ENCODE results near the gene BRSK2. TPM values are rescaled to one million over a fixed set of nuclear protein-coding genes. Genes with fewer than 3 reads are reported as not detected.
A peak's percentile ranks its signal among the peaks of the same experiment; 100 is the strongest.

BRSK2 gene
- total and polyA plus RNA-seq, 9 of the 15 experiments (the other 6 are each of a cell fraction or from before 2014, with no cell fraction given): 0.06 to 0.52 (median 0.18) TPM; not detected in 5

DNA sequence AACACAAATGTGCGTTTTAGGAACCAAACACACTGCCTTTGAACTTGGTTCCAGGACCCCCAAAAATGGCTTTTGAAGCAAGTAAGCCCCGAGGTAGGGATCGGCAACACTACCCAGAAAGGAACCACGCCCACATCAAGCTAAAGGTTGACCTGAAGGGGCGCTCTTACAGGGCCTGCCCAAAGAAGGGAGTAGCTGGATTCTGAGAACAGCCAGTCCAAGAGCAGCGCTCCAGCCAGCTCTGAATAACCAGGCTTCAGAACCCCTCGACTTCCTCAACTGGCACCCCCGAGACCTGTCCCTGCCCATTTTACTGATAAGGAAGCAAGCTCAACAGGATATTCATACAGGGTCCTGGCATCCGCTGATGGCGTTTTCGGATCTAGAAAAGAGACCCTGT lies 115.7 kb downstream of the BRSK2 start (continued):
- TF ChIP-seq, protein P1, sequence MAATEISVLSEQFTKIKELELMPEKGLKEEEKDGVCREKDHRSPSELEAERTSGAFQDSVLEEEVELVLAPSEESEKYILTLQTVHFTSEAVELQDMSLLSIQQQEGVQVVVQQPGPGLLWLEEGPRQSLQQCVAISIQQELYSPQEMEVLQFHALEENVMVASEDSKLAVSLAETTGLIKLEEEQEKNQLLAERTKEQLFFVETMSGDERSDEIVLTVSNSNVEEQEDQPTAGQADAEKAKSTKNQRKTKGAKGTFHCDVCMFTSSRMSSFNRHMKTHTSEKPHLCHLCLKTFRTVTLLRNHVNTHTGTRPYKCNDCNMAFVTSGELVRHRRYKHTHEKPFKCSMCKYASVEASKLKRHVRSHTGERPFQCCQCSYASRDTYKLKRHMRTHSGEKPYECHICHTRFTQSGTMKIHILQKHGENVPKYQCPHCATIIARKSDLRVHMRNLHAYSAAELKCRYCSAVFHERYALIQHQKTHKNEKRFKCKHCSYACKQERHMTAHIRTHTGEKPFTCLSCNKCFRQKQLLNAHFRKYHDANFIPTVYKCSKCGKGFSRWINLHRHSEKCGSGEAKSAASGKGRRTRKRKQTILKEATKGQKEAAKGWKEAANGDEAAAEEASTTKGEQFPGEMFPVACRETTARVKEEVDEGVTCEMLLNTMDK (IDR thresholded peaks at IDR 0.05; ENCODE audit: borderline replicate concordance, insufficient read depth, low read depth, low read length, poor library complexity, severe bottlenecking): peak; percentile 25
- TF ChIP-seq SIN3B (IDR thresholded peaks at IDR 0.05; ENCODE audit: low read depth): no peak
- no peak for TF ChIP-seq ZBTB9 (CRISPR knock-in tag; IDR thresholded peaks at IDR 0.05)

DNA sequence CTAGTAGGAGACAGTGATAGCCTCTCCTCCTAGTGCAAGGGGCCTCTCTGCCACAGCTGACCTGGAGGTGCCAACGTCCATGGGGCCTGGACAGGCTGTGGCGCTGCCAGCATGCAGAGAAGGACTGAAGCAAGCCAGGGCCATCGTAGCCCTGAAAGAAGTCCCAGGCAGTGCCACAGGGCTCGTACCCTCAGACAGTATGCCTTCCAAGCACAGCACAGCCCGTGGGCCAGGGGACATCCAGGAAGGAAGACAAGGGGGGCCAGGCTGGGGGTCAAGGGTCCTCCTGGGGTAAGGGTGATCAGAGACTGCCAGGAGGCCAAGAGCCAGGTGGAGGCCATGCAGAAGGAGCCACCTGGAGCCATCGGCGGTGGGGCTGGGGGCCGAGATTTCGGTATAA lies 117.2 kb downstream of the BRSK2 start:
- Histone ChIP-seq H3K4me3 (no peak overlapping the region), H3K4me1 (replicated peaks in 1 of 2; ENCODE audit: control insufficient read depth in 2 of 2, insufficient read depth in 2 of 2, low read length in 2 of 2) (peaks cover 0 to 27% of the 10 kb centered on the region in 2 experiments; a peak in 2 of 5 replicates), H3K9ac (ENCODE audit: insufficient read depth in 1 of 2, low read depth in 2 of 2, low read length in 2 of 2) (peak overlapping the region in 1 of 2 experiments; percentile 20; a peak in 1 of 4 replicates), H3K4me2 (ENCODE audit: insufficient read depth, low read length) (no peak overlapping the region), H3K79me2 (ENCODE audit: control insufficient read depth, insufficient read depth, low read length) (no peaks in the 10 kb centered on the region; the same call in 1 of the 3 replicates), H2AFZ (ENCODE audit: low read depth, low read length) (no peak overlapping the region), H3K27ac (ENCODE audit: extremely low read depth, low read depth, low read length) (no peak overlapping the region), H3K9me1 (ENCODE audit: control insufficient read depth, insufficient read depth, low read length) (peaks cover under 1% of the 10 kb centered on the region), H4K20me1 (replicated peaks; ENCODE audit: control insufficient read depth, insufficient read depth, low read length) (peaks cover 43% of the 10 kb centered on the region), H3K9me3 (replicated peaks; ENCODE audit: control insufficient read depth, insufficient read depth, low read depth, low read length) (no peaks in the 10 kb centered on the region), H3K36me3 (ENCODE audit: control insufficient read depth, insufficient read depth, low read length) (no peaks in the 10 kb centered on the region), H3K27me3 (ENCODE audit: control insufficient read depth in 2 of 2, insufficient read depth in 2 of 2, low read length in 2 of 2) (no peaks in the 10 kb centered on the region)
- intact Hi-C loops (cut with micrococcal nuclease) (no loop called here), in situ Hi-C loops (cut with MboI) (no loop called here)
- ChIA-PET CTCF (ENCODE audit: low intra/inter-chr PET ratio) (no interaction called here), POLR2A (no interaction called here)
- no peak for FAIRE-seq
- no peak for DNase-seq (ENCODE audit: extremely low read depth in 1 of 4, low spot score in 3 of 4)
- no TSS peak for BruUV-seq (replicated peaks)
- ATAC-seq: no peak
- 62% methylated on average over 8 of the region's 9 CpGs for WGBS (ENCODE audit: insufficient coverage, low coverage, missing lambda C conversion rate)
- TF ChIP-seq SETDB1 (IDR thresholded peaks at IDR 0.05; ENCODE audit: low read length) (no peak), ILK (tag; IDR thresholded peaks at IDR 0.05; ENCODE audit: borderline replicate concordance, low read depth) (no peak), ZNF431 (CRISPR knock-in tag; IDR thresholded peaks at IDR 0.05) (no peak), MNT (conservative IDR thresholded peaks at IDR 0.05) (no peak), ZNF253 (CRISPR knock-in tag; conservative IDR thresholded peaks at IDR 0.05) (no peak), ETS2 (tag; IDR thresholded peaks at IDR 0.05; ENCODE audit: borderline replicate concordance, poor library complexity, severe bottlenecking) (no peak), BHLHE40 (IDR thresholded peaks at IDR 0.05; ENCODE audit: low read length) (no peak), NR3C1 (CRISPR knock-in tag; IDR thresholded peaks at IDR 0.05) (no peak), SAFB (IDR thresholded peaks at IDR 0.05; ENCODE audit: borderline replicate concordance, low read depth, low read length) (no peak), LARP7 (IDR thresholded peaks at IDR 0.05) (no peak), SMAD4 (CRISPR knock-in tag; conservative IDR thresholded peaks at IDR 0.05) (no peak), SP2 (IDR thresholded peaks at IDR 0.05; ENCODE audit: extremely low read depth, low read depth, low read length, poor library complexity, severe bottlenecking) (no peak), ZNF830 (CRISPR knock-in tag; IDR thresholded peaks at IDR 0.05) (no peak), SRSF7 (optimal IDR thresholded peaks at IDR 0.05; ENCODE audit: low read depth, low read length) (no peak)

Data from K562 (cell line).